ENCODE measurements around the gene PRRC2A. TPM values are rescaled to one million over a fixed set of nuclear protein-coding genes. Genes with fewer than 3 reads are reported as not detected.

The PRRC2A gene
- total RNA-seq, 2 donors from 2014 or later = 226 to 237 TPM

DNA sequence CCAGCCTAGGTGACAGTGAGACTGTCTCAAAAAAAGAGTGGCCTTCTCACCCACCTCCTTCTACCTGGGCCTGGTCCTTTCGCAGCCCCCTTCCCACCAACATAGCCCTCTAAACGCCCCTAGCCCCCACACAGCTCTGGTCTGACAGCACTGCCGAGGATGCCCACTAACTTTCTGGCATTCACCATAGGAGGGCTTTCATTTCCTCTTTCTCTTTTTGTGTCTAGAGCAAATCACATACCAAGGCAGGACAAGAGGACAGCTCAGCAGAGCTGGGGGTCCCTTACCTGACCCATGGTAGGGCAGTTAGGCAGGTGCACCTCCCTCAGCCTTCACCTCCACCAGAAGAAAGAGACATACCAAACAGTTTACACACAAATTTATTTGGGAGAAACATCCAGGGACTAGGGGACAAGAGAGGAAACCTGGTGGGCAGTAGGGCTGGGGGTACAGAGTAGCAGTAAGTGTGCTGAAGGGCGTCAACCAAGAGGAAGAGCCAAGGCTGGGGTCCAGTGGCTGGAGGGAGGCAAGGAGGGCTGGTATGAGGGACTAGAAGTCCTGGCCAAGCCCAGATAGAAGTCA lies 55.9 kb downstream of the PRRC2A start:
- Mint-ChIP-seq H3K4me3 (no peak overlapping the region), H3K9me3 (no peaks in the 10 kb centered on the region)

DNA sequence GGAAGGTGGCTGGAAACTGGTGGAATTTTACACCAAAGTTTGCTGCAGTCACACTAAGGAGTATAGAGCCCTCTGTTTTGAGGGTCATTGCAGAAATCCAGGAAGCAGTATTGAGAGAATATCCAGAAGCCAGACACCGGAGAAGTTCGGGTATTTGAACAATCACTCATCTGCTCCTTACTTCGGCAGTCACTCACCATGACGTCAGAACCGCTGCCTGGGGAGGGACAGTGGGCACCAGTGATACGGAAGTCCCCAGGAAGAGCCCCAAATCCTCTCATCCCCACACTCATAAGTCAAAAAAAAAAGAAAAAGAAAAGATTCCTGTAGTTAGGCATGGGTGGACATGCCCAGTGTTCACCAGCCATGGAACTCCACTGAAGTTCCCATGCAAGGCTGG lies 56.4 kb downstream of the PRRC2A start:
- Mint-ChIP-seq H3K27me3 (no peaks in the 10 kb centered on the region), H3K27ac (peak overlapping the region; percentile 34), H3K36me3 (ENCODE audit: low read depth) (peaks cover 28% of the 10 kb centered on the region), H3K9me3 (no peaks in the 10 kb centered on the region), H3K4me1 (peaks cover 15% of the 10 kb centered on the region), H3K4me3 (no peak overlapping the region)
- no peak for ATAC-seq (replicated peaks)

More for the DNA sequence above, 55.9 kb downstream of the PRRC2A start:
- Mint-ChIP-seq H3K36me3 (ENCODE audit: low read depth) (peaks cover 33% of the 10 kb centered on the region), H3K4me1 (peaks cover 15% of the 10 kb centered on the region), H3K27me3 (no peaks in the 10 kb centered on the region), H3K27ac (peak overlapping the region; percentile 34)
- ATAC-seq (replicated peaks) = no peak

DNA sequence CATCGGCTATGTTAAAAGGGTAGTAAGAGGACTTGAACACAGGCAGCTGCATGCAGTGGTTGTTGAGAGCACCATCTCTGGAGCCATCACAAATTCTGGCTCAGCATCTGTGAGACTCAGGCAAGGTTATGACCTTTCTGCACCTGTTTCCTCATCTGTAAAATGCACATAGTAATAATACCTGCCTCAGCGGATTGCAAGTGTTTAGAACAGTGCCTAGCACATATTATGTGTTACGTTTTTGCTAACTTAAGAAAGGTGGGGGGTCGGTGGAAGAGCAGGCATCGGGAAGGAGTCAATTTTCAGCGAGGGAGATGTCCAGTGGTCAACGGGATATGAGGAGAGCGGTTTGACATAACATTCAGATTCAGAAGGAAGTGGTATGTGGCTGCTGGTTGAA lies 57.4 kb downstream of the PRRC2A start:
- ATAC-seq (replicated peaks) = no peak
- peak overlapping the region; percentile 16 for H3K27ac Mint-ChIP-seq
- peaks cover 15% of the 10 kb centered on the region for H3K4me1 Mint-ChIP-seq
- no peaks in the 10 kb centered on the region for H3K27me3 Mint-ChIP-seq
- H3K9me3 Mint-ChIP-seq = no peaks in the 10 kb centered on the region
- H3K36me3 Mint-ChIP-seq (ENCODE audit: low read depth) = peaks cover 17% of the 10 kb centered on the region
- no peak overlapping the region for H3K4me3 Mint-ChIP-seq

DNA sequence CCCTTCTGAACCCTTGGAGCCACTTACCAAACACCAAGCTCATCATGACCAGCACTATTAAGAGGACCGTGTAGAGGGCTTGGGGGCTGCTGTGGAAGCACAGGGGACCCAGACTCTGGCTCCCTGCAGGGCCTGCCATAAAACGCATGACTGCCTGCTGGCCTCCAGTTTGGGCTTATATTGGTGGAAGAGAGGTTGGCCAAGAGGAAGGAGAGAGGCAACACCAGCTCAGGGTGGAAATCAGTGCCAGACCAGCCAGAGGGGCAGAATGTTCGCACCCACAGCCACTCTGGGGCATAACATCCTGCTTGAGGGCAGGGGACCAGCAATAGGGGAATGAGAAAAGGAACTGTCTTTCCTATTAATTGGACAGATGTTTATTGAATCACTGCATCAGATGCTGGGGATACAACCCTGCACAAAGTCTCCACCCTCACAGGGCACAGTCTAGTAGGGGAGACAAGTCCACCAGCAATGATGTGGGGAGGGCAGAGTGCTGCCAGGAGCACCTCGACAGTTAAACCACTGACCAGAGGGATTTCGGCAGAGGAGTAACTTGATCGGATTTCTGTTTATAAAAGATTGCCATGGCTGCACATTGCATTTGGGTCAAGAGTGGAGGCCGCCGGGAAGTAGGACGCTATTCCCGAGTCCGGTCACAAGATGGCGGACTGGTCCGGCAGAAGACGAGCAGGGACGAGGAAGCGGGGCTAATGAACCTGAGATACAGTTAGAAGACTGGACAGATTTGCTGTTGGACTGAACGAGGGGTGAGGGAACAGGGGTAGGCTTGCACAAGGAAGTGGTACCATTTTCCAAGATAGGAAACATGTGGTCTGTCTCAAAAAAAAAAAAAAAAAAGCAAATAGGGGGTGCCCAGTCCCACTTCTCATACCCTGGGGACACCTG lies 60.0 kb downstream of the PRRC2A start, which contains the start of gene LY6G5C:
LY6G5C (minus strand) TSS at position 842 of the 909 bp plus-strand sequence; CDS start at position 148, 694 bp downstream.
- Mint-ChIP-seq H3K27me3 (no peaks in the 10 kb centered on the region), H3K9me3 (no peaks in the 10 kb centered on the region), H3K27ac (peak within 1 kb of the TSS; percentile 87), H3K36me3 (ENCODE audit: low read depth) (peaks cover 7% of the 10 kb centered on the region), H3K4me3 (peak within 1 kb of the TSS; percentile 88), H3K4me1 (peaks cover 15% of the 10 kb centered on the region)
- peak; percentile 86 for ATAC-seq (replicated peaks)

DNA sequence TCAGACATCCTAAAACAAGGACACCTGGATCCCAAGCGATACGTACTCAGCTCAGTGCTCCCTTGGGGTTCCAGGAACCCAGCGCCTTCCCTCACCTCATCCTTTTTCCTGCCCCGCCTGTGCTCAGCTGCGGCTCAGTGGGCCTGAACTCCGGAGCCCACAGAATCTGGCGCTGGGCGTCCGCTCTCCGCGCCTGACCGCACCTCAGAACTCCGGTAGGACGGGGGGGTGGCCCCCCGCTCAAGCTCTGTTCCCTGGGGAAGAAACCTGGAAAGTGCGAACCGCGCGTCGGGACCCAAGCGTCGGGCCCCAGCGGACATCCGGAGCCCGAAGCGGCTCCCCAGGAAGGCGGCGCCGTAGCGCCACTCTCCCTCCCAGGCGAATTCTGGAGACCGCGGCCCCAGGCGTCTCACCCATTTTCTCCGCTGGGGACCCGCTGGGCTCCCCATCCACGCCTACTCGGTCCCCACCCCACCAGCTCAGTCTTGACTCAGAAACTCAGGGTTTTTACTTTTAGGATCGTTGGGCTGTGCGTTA lies 60.7 kb downstream of the PRRC2A start:
- peaks cover 15% of the 10 kb centered on the region for H3K4me1 Mint-ChIP-seq
- peak overlapping the region; percentile 88 for H3K4me3 Mint-ChIP-seq
- peaks cover 15% of the 10 kb centered on the region for H3K36me3 Mint-ChIP-seq (ENCODE audit: low read depth)
- H3K27ac Mint-ChIP-seq = peak overlapping the region; percentile 87
- ATAC-seq (replicated peaks) = peak; percentile 74
- H3K27me3 Mint-ChIP-seq = no peaks in the 10 kb centered on the region
- no peaks in the 10 kb centered on the region for H3K9me3 Mint-ChIP-seq

DNA sequence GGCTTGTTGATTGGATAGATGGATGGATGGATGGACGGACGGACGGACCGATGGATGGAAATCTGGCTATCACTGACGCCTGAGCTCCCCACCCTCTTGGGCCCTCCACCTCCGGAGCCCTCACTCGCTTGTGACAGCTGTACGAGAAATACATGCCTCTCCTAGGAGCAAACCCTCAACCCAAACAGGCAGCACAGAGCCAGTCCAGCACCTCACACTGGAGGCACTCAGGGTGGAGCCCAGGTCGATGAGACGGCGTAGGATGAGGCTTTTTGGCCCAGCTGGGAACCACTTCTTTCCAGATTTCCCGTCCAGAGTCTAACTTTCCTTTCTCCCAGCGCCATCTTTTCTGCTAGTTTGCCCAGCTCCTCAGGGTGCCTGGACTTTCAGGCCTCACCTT lies 63.1 kb downstream of the PRRC2A start:
- peaks cover 35% of the 10 kb centered on the region for H3K36me3 Mint-ChIP-seq (ENCODE audit: low read depth)
- no peak overlapping the region for H3K27ac Mint-ChIP-seq
- no peaks in the 10 kb centered on the region for H3K9me3 Mint-ChIP-seq
- H3K4me1 Mint-ChIP-seq = peaks cover 9% of the 10 kb centered on the region
- H3K4me3 Mint-ChIP-seq = no peak overlapping the region
- ATAC-seq (replicated peaks) = no peak
- H3K27me3 Mint-ChIP-seq = no peaks in the 10 kb centered on the region

DNA sequence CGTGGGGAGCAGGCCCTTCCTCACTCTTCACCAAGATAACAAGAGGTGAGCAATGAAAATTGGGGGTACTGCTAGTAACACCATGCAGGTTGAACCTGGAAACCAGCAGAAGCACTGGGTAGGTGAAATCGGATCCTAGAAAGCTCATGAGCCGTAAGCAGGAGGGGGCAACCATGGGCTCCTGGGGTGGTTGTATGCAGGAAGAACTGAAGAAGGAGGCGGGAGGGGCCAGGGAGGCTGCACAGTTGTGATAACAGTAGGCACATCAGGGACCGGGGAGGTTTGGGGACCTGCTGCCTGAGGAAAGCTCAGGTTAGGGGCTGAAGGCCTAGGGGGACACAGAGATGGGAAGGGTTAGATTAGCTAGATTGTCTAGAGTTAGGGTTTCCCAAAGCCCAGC lies 66.0 kb downstream of the PRRC2A start:
- no peaks in the 10 kb centered on the region for H3K9me3 Mint-ChIP-seq
- no peak overlapping the region for H3K27ac Mint-ChIP-seq
- no peaks in the 10 kb centered on the region for H3K4me1 Mint-ChIP-seq
- peaks cover 63% of the 10 kb centered on the region for H3K36me3 Mint-ChIP-seq (ENCODE audit: low read depth)
- ATAC-seq (replicated peaks) = no peak
- H3K4me3 Mint-ChIP-seq = no peak overlapping the region
- H3K27me3 Mint-ChIP-seq = no peaks in the 10 kb centered on the region

DNA sequence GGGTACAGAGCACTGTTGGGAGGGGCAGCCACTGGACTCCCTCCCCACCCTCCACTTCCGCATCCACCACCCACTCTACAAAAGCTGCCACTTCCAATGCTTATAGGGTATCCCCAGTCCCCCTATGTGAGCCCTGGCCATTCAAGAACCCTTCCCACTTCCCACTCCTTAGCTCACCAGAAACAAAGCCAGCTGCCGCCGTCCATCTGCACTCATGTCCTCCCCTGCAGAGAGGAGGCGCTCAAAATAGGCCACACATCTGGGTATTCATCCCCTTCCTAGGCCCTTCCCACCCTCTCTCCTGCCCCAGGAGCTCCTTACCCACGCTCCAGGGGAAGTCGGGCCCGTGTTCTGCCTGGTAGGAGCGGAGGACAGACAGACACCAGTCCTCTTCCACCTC lies 66.8 kb downstream of the PRRC2A start:
- no peaks in the 10 kb centered on the region for H3K4me1 Mint-ChIP-seq
- H3K4me3 Mint-ChIP-seq = no peak overlapping the region
- ATAC-seq (replicated peaks) = no peak
- peaks cover 68% of the 10 kb centered on the region for H3K36me3 Mint-ChIP-seq (ENCODE audit: low read depth)
- no peaks in the 10 kb centered on the region for H3K27me3 Mint-ChIP-seq
- no peaks in the 10 kb centered on the region for H3K9me3 Mint-ChIP-seq
- peak overlapping the region; percentile 44 for H3K27ac Mint-ChIP-seq

Other genes starting within 250 kb of the PRRC2A start
- 10 to 100 TPM; 11.6 to 16.2 TPM for gene MICA, start 217.1 kb upstream of the PRRC2A start, total RNA-seq
- gene MICB, start 122.6 kb upstream of the PRRC2A start, total RNA-seq = 10 to 100 TPM; 25.8 to 34.3 TPM
- not detected for gene MCCD1, start 91.8 kb upstream of the PRRC2A start, total RNA-seq
- gene DDX39B, start 78.7 kb upstream of the PRRC2A start, total RNA-seq = 100 to 1,000 TPM; 558 to 568 TPM
- 1 to 10 TPM; 2.1 to 2.4 TPM for gene ATP6V1G2, start 74.1 kb upstream of the PRRC2A start, total RNA-seq
- gene NFKBIL1, start 73.1 kb upstream of the PRRC2A start, total RNA-seq = 10 to 100 TPM; 14.1 to 29.8 TPM
- gene LTA, start 48.4 kb upstream of the PRRC2A start, total RNA-seq = 100 to 1,000 TPM; 163 to 567 TPM
- gene TNF, start 45.1 kb upstream of the PRRC2A start, total RNA-seq = 100 to 1,000 TPM in 1 of 2 donors, 10 to 100 TPM in 1; 69.5 to 199 TPM
- gene LTB, start 38.3 kb upstream of the PRRC2A start, total RNA-seq = 100 to 1,000 TPM; 269 to 395 TPM
- gene LST1, start 34.4 kb upstream of the PRRC2A start, total RNA-seq = 10 to 100 TPM in 1 of 2 donors, 1 to 10 TPM in 1; 8.1 to 28.7 TPM
- 10 to 100 TPM; 25.4 to 28.6 TPM for gene NCR3, start 27.7 kb upstream of the PRRC2A start, total RNA-seq
- gene AIF1, start 5.5 kb upstream of the PRRC2A start, total RNA-seq = 10 to 100 TPM in 1 of 2 donors, 1 to 10 TPM in 1; 9.1 to 15.5 TPM
- gene BAG6, start 31.9 kb downstream of the PRRC2A start, total RNA-seq = 100 to 1,000 TPM; 298 to 383 TPM
- gene APOM, start 35.2 kb downstream of the PRRC2A start, total RNA-seq = 1 to 10 TPM in 1 of 2 donors, under 1 TPM in 1; 0.76 to 1.3 TPM
- gene C6orf47, start 40.1 kb downstream of the PRRC2A start, total RNA-seq = 10 to 100 TPM; 16.2 to 21.0 TPM
- gene GPANK1, start 44.3 kb downstream of the PRRC2A start, total RNA-seq = 10 to 100 TPM; 30.1 to 39.0 TPM
- 100 to 1,000 TPM; 204 to 245 TPM for gene CSNK2B, start 45.4 kb downstream of the PRRC2A start, total RNA-seq
- 10 to 100 TPM; 25.3 to 28.1 TPM for gene LY6G5B, start 49.3 kb downstream of the PRRC2A start, total RNA-seq
- 1 to 10 TPM; 2.2 to 5.0 TPM for gene LY6G5C, start 60.4 kb downstream of the PRRC2A start, total RNA-seq
- gene ABHD16A, start 82.6 kb downstream of the PRRC2A start, total RNA-seq = 10 to 100 TPM; 31.4 to 31.7 TPM
- gene LY6G6F, start 86.2 kb downstream of the PRRC2A start, total RNA-seq = not detected
- gene LY6G6D, start 94.6 kb downstream of the PRRC2A start, total RNA-seq = not detected
- gene LY6G6C, start 101.0 kb downstream of the PRRC2A start, total RNA-seq = under 1 TPM in 1 of 2 donors, not detected in 1; 0.64 TPM
- not detected for gene MPIG6B, start 102.7 kb downstream of the PRRC2A start, total RNA-seq
- 10 to 100 TPM in 1 of 2 donors, 1 to 10 TPM in 1; 9.4 to 23.8 TPM for gene DDAH2, start 108.6 kb downstream of the PRRC2A start, total RNA-seq
- gene CLIC1, start 115.8 kb downstream of the PRRC2A start, total RNA-seq = 100 to 1,000 TPM; 406 to 482 TPM
- 10 to 100 TPM; 78.9 to 82.6 TPM for gene MSH5, start 119.3 kb downstream of the PRRC2A start, total RNA-seq
- 10 to 100 TPM; 12.1 to 18.9 TPM for gene SAPCD1, start 141.9 kb downstream of the PRRC2A start, total RNA-seq
- 1 to 10 TPM; 2.9 to 4.2 TPM for gene VWA7, start 156.6 kb downstream of the PRRC2A start, total RNA-seq
- 100 to 1,000 TPM in 1 of 2 donors, 10 to 100 TPM in 1; 75.3 to 134 TPM for gene VARS1, start 175.0 kb downstream of the PRRC2A start, total RNA-seq
- gene LSM2, start 186.3 kb downstream of the PRRC2A start, total RNA-seq = 100 to 1,000 TPM in 1 of 2 donors, 10 to 100 TPM in 1; 92.5 to 139 TPM
- gene HSPA1L, start 194.6 kb downstream of the PRRC2A start, total RNA-seq = 1 to 10 TPM; 2.7 to 2.9 TPM
- gene HSPA1A, start 194.8 kb downstream of the PRRC2A start, total RNA-seq = 100 to 1,000 TPM; 124 to 189 TPM
- gene HSPA1B, start 207.0 kb downstream of the PRRC2A start, total RNA-seq = 100 to 1,000 TPM in 1 of 2 donors, 10 to 100 TPM in 1; 78.4 to 118 TPM
- gene NEU1, start 242.1 kb downstream of the PRRC2A start, total RNA-seq = 10 to 100 TPM; 19.3 to 22.3 TPM

Data from activated T-helper 17 cell treated with anti-CD3 and anti-CD28 coated beads, Interleukin-2, amount 50 U/mL, for 72 hours (primary cell).